NB4 (cell line): ENCODE results near the gene ANP32A.

Source experiments
- MAX ChIP-seq: IDR thresholded peaks from 2 replicates; pipeline ENCODE4 v1.6.1; 2011; ENCODE audit warnings: low read depth, low read length
- POLR2A ChIP-seq: IDR thresholded peaks from 2 replicates; pipeline ENCODE4 v1.6.1; 2011; ENCODE audit warnings: mild to moderate bottlenecking; ENCODE audit not compliant: insufficient read length; ENCODE audit errors: extremely low read depth

GRCh38 chr15:68816795-68817303, 3.8 kb downstream of the ANP32A start:
- TF ChIP-seq POLR2A = no peak
- TF ChIP-seq MAX = no peak
